GM19397 (cell line): Measurements from ENCODE around the gene SLC8A3.

ENCODE experiments used
- ATAC-seq: cut with Tn5 transposase; IDR thresholded peaks from one replicate; pipeline ENCODE4 v1.9.1; 2021; ENCODE audit warnings: mild to moderate bottlenecking, moderate library complexity; ENCODE audit not compliant: unreplicated experiment

The SLC8A3 gene

GRCh38 chr14:70121521-70121920, 67.2 kb downstream of the SLC8A3 start:
- no peak for ATAC-seq

- ATAC-seq = no peak
These were observed 70.7 kb downstream of the SLC8A3 start for GRCh38 chr14:70118064-70118463.

DNA sequence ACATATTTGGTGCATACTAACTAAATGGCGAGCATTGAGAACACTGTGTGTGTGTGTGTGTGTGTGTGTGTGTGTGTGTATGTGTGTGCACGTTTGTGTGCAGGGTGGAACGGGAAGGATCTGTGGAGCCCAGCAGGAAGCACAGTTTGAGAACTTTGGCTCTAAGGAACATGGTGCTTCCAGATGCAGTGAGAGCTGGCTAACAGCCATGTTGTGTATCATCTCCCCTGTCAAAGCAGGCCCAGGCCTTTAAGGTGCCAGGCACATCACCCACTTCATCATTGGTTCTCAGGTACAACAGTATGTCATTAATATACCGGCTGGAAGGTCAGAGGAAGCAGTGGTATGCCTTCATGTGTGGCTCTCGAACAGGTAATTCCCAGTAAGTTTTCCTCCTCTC, 72.5 kb downstream of the SLC8A3 start:
- ATAC-seq = no peak

GRCh38 chr14:70114621-70115156, 74.1 kb downstream of the SLC8A3 start:
- ATAC-seq = no peak

DNA sequence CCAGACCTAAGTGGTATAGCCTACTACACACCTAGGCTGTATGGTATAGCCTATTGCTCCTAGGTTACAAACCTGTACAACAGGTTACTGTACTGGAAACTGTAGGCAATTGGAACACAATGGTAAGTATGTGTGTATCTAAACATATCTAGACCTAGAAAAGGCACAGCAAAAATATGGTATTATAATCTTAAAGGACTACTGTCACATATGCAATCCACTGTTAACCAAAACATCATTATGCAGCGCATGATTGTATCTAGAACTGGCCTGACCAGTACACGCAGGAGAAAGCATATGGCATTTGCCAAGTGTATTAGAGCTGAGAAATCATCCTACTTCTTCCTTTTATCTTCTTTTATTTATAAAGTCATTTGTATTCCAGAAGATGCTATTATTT, 75.5 kb downstream of the SLC8A3 start:
- no peak for ATAC-seq

GRCh38 chr14:70108419-70108818, 80.3 kb downstream of the SLC8A3 start:
- ATAC-seq = no peak

- no peak for ATAC-seq
These were observed 81.4 kb downstream of the SLC8A3 start for GRCh38 chr14:70107309-70107708.

DNA sequence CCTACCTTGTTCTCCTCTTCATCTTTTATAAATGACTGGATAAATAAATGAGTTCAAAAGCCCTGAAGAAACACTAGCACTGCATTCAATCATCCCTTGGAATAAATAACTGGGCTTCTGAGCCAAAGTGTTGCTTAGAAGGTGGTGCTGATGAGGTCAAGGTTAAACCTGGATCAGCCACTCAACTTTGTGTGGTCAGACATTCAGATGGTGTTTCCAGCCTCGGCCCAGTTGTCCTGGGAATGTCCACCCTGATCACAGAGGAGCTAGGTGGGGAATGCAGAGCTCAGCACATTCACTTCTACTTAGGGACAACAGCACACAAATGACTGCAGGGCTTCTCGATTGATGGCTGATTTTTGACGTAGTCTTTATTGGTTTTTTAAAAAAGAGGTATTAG, 88.7 kb downstream of the SLC8A3 start:
- ATAC-seq = no peak

GRCh38 chr14:70098250-70098809, 90.4 kb downstream of the SLC8A3 start:
- no peak for ATAC-seq

GRCh38 chr14:70097576-70098249, 91.0 kb downstream of the SLC8A3 start:
- no peak for ATAC-seq

- ATAC-seq = no peak
These were observed 91.9 kb downstream of the SLC8A3 start for GRCh38 chr14:70096866-70097265.

DNA sequence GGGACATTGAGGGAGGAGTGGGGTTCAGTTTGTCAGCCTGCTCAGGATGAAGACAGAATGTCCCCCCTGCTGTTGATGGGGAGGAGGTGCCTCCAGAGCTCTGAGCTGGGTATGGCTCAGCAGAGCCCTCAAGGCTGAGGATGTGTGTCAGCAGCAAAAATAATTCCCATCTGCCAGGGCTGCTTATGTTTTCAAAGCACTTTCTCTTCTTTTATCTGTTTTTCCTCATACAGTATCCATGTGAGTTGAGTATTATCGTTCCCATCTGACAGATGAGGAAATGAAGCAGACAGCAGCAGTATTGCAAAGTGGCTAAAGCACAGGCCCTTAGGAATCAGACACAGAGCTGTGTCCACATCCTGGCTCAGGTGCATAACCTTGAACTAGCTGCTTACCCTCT, 94.1 kb downstream of the SLC8A3 start:
- no peak for ATAC-seq

DNA sequence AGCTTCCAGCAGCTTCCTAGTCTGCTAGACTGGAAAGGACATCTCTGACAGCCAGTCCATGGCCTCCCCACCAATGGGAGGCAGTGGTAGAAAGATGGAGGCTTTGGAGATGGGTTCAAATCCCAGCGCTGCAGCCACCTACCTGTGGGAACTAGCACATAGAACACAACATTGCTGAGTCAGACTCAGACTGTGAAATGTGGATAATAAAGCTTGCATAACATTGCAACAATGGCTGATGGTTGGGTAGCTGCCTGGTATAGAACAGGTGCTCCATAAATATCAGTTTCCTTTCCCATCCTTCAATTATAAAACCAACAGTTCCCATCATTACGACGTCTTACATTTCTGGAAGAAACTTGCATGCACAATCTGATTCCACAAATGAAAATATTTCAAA, 94.6 kb downstream of the SLC8A3 start:
- no peak for ATAC-seq

- ATAC-seq = no peak
These were observed 95.6 kb downstream of the SLC8A3 start for GRCh38 chr14:70093156-70093555.

GRCh38 chr14:70087380-70087697, 101.4 kb downstream of the SLC8A3 start:
- ATAC-seq = no peak

DNA sequence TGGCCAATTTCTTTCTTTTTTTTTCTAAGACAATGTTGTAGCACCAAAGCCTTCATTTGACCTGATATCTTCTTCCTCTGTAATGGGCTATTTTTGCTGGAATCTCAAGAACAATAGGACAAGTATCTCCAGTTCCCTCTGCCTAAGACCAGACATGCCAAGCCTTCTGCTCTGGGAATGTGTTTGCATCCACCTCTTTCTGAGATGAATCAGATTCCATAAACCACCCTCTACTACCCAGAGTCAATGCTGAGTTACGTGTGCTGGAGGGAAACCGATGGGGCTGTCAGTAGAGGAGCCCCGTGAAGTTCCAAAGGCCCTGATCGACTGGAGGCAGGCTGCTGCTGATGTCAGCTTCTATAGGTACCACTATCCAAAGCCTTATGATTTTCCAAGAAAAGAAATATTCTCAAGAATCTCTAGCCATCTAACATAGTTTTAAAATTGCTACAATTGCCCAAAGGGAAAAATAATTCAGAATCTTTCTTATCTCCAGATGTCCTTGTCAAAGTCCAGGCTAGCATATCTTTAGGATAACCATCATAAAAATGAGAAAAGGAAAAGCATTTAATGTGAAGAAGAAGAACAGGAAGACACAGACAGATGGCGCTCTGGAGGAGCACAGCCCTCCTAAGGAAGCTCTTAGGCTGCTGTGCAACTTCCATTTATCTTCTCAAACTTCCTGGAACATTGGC, 101.9 kb downstream of the SLC8A3 start:
- no peak for ATAC-seq

GRCh38 chr14:70084226-70084625, 104.5 kb downstream of the SLC8A3 start:
- ATAC-seq = no peak

DNA sequence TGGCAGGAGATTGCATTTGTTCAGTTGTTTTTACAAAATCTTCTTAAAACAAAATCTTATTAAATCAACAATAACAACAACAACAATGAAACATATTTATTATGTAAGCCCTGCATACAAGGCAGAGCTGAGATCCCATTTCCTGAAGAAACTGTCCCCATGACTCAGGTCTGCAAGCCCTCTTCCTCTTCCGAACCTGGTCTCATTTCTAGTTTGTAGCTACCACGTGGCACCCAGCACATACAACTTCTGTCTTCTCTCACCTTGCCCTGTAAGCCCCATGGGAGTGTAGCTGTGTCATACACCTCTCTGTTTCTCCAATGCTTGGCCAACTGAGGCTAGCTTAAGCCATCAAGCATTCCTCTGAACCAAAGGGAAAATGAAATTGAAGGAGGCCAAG, 106.4 kb downstream of the SLC8A3 start:
- ATAC-seq = no peak

GRCh38 chr14:70080076-70080475, 108.7 kb downstream of the SLC8A3 start:
- ATAC-seq = no peak

- no peak for ATAC-seq
These were observed 110.4 kb downstream of the SLC8A3 start for GRCh38 chr14:70078329-70078728.

DNA sequence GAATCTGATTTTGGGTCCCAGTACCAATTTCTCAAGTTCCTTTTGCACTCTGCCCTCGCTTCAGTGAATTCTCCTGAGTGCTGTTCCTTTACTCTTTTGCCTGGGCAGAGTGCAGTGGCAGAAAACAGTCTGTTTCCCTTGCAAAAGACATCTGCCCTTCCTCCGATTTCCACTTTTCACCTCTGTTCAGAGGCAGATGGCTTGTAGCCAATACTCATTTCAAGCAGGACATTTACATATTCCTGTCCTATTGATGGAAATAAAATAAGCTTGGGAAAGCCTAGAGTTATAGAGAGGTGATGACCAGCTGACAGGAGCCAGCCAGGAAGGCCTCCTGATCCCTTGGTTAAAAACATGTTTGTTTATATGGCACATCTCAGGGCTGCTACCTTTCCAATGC, 111.0 kb downstream of the SLC8A3 start:
- ATAC-seq = no peak

DNA sequence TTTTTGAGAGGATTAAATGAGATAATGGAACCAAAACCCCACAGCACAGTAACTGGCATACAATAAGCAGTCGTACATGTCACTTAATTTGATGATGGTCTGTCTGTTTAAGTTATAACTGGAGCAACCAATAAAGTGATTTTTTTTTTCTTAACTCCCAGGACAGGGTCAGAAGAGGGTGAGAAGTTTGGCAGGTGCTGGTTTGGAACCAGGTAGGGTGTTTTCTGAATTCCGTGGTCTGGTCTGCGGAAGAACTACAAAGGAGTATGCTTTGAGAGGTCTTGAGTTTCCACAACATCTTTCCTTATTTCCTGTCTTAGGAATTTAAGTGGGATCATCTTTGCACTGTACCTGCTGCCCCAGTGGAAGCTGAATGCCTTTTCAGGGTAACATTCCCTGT, 111.7 kb downstream of the SLC8A3 start:
- ATAC-seq = no peak
